AG04450 (cell line): ENCODE measurements around the gene HRH3. TPM values are rescaled to one million over a fixed set of nuclear protein-coding genes. Genes with fewer than 3 reads are reported as not detected.
A peak's percentile ranks its signal among the peaks of the same experiment; 100 is the strongest.

ENCODE experiments used
- CTCF ChIA-PET: fragments of 300-600, 350-600 bp; formaldehyde crosslinking; extraction: SDS; loops from one replicate; lab custom pipeline; 2022; ENCODE audit warnings: antibody characterized with exemption, inconsistent platforms; lab: Charles Lee
- POLR2A ChIA-PET: fragments of 350-600 bp; formaldehyde crosslinking; extraction: SDS; loops from one replicate; lab custom pipeline; 2021; ENCODE audit warnings: antibody characterized with exemption, inconsistent platforms; lab: Yijun Ruan, JAX
- DNase-seq: peaks from one replicate; pipeline ENCODE4 v3.0.0-alpha.2; 2011; ENCODE audit warnings: low read depth, low spot score
- H3K27ac ChIP-seq: one replicate; pipeline ENCODE4 v1.5.1; 2012; ENCODE audit warnings: low read depth, low read length, control low read depth
- H3K27me3 ChIP-seq: one replicate; pipeline ENCODE4 v1.6.0; 2012; ENCODE audit warnings: low read length; ENCODE audit not compliant: control insufficient read depth, insufficient read depth
- H3K4me3 ChIP-seq: 2 replicates; pipeline ENCODE4 v1.5.1; 2011; ENCODE audit warnings: mild to moderate bottlenecking, low read depth, low read length, control low read depth
- H3K9me3 ChIP-seq: 2 replicates; pipeline ENCODE4 v1.5.1; 2012; ENCODE audit warnings: low read length; ENCODE audit not compliant: control insufficient read depth, insufficient read depth
- CTCF ChIP-seq: IDR thresholded peaks from 2 replicates; pipeline ENCODE4 v1.5.1; 2011; ENCODE audit warnings: low read depth, low read length, control low read depth, inconsistent platforms
- polyA plus RNA-seq: library from polyadenylated mRNA; depleted of rRNA; stranded (reverse); fragments of >200 nt; gene quantifications from 2 replicates; pipeline ENCODE4 v1.2.3, GENCODE V29; 2011

Gene HRH3
- polyA plus RNA-seq, 1 experiment = not detected

GRCh38 chr20:62259294-62259565 is 39.2 kb upstream of the HRH3 start:
- POLR2A ChIA-PET = no interaction called here
- no peak for TF ChIP-seq CTCF
- no peak overlapping the region for H3K4me3 ChIP-seq
- CTCF ChIA-PET = interaction anchor here (0.9 to 1.0 kb wide), 2 partner anchors 12 to 47 kb away, joined by 3 read pairs; no protein-coding TSS in a partner anchor
- H3K27me3 ChIP-seq = no peaks in the 10 kb centered on the region
- peaks cover 3% of the 10 kb centered on the region; the same call in 1 of the 2 replicates for H3K9me3 ChIP-seq
- DNase-seq = no peak
- no peak overlapping the region for H3K27ac ChIP-seq

- Histone ChIP-seq H3K9me3 (no peaks in the 10 kb centered on the region; the same call in 1 of the 2 replicates), H3K27me3 (no peaks in the 10 kb centered on the region), H3K27ac (peak overlapping the region; percentile 57), H3K4me3 (no peak overlapping the region)
- peak; percentile 41 for DNase-seq
- ChIA-PET CTCF (interaction anchor here (0.9 kb wide), 1 partner anchor 12 kb away, joined by 3 read pairs; no protein-coding TSS in a partner anchor), POLR2A (no interaction called here)
- no peak for TF ChIP-seq CTCF
Observed at GRCh38 chr20:62258499-62259293, 38.6 kb upstream of the HRH3 start.

- Histone ChIP-seq H3K9me3 (peaks cover 5% of the 10 kb centered on the region; the same call in 1 of the 2 replicates), H3K27me3 (no peaks in the 10 kb centered on the region), H3K4me3 (no peak overlapping the region), H3K27ac (no peak overlapping the region)
- CTCF ChIA-PET = interaction anchor here (1.1 kb wide), 1 partner anchor 46 kb away, joined by 3 read pairs; no protein-coding TSS in a partner anchor
- no peak for TF ChIP-seq CTCF
- DNase-seq = no peak
- POLR2A ChIA-PET = no interaction called here
Observed at GRCh38 chr20:62255976-62256375, 35.9 kb upstream of the HRH3 start.

GRCh38 chr20:62254021-62254724 is 34.1 kb upstream of the HRH3 start:
- CTCF ChIA-PET = no interaction called here
- POLR2A ChIA-PET = no interaction called here
- Histone ChIP-seq H3K4me3 (no peak overlapping the region), H3K27me3 (no peaks in the 10 kb centered on the region), H3K9me3 (peaks cover 5% of the 10 kb centered on the region; the same call in 1 of the 2 replicates), H3K27ac (no peak overlapping the region)
- DNase-seq = no peak
- TF ChIP-seq CTCF = no peak

- Histone ChIP-seq H3K27me3 (no peaks in the 10 kb centered on the region), H3K9me3 (peaks cover 5% of the 10 kb centered on the region; the same call in 1 of the 2 replicates), H3K27ac (no peak overlapping the region), H3K4me3 (no peak overlapping the region)
- DNase-seq = no peak
- CTCF ChIA-PET = no interaction called here
- POLR2A ChIA-PET = no interaction called here
- no peak for TF ChIP-seq CTCF
Observed at GRCh38 chr20:62253398-62253797, 33.3 kb upstream of the HRH3 start.
